Measurements from ENCODE around the gene RALGAPA2. TPM values are rescaled to one million over a fixed set of nuclear protein-coding genes. Genes with fewer than 3 reads are reported as not detected.
"Not testable (repeated sequence)": the region's sequence is repeated elsewhere in the genome, so short reads cannot be mapped to it uniquely, and the experiment has no call there.

RALGAPA2 gene
- total RNA-seq, 3 donors from 2014 or later (not counting 1 experiment from before 2014, with no cell fraction given), result 26.6 to 33.9 (median 33.1) TPM

GRCh38 chr20:20358801-20359200 lies 353.6 kb downstream of the RALGAPA2 start:
- H3K4me1 ChIP-seq (ENCODE audit: control insufficient read depth, insufficient read depth, low read length), result peaks cover 25% of the 10 kb centered on the region
- peaks cover 57 to 59% of the 10 kb centered on the region in 2 donors for H3K4me1 Mint-ChIP-seq
- no peaks in the 10 kb centered on the region for H3K36me3 ChIP-seq (ENCODE audit: control insufficient read depth, insufficient read depth, low read length)
- peaks cover 7% of the 10 kb centered on the region for H3K9me3 ChIP-seq (ENCODE audit: control insufficient read depth, insufficient read depth, low read length)
- peaks cover 0 to 4% of the 10 kb centered on the region in 2 donors for H3K9me3 Mint-ChIP-seq
- no peak overlapping the region for H3K4me3 ChIP-seq (ENCODE audit: low read length)
- H3K27ac Mint-ChIP-seq, result peak overlapping the region; percentile 12 to 72
- intact Hi-C loops (cut with micrococcal nuclease), result no loop called here
- no peak for TF ChIP-seq CTCF (IDR thresholded peaks at IDR 0.05)
- peaks cover 8% of the 10 kb centered on the region for H3K27me3 ChIP-seq (ENCODE audit: control insufficient read depth, insufficient read depth, low read length)
- H3K4me3 Mint-ChIP-seq, result peak overlapping the region; percentile 9
- DNase-seq, result no peak
- ATAC-seq, result no peak
- H3K36me3 Mint-ChIP-seq, result no peaks in the 10 kb centered on the region
- H3K27me3 Mint-ChIP-seq (ENCODE audit: low read depth in 2 of 2), result peaks cover 20 to 34% of the 10 kb centered on the region in 2 donors
- H3K27ac ChIP-seq (ENCODE audit: low read length), result no peak overlapping the region

DNA sequence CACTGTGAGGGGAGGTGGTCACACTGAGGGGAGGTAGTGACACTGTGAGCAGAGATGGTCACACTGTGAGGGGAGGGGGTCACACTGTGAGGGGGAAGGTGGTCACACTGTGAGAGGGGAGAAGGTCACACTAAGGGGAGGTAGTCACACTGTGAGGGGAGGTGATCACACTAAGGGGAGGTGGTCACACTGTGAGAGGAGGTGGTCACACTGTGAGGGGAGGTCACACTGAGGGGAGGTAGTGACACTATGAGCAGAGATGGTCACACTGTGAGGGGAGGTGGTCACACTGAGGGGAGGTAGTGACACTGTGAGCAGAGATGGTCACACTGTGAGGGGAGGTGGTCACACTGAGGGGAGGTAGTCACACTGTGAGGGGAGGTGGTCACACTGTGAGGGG lies 356.9 kb downstream of the RALGAPA2 start:
- Mint-ChIP-seq H3K27ac (peak overlapping the region in 1 of 2 donors; percentile 90), H3K4me1 (peaks cover 34 to 38% of the 10 kb centered on the region in 2 donors)
- H3K4me3 Mint-ChIP-seq; H3K9me3 Mint-ChIP-seq; H3K4me3 ChIP-seq (ENCODE audit: low read length); ATAC-seq; intact Hi-C loops (cut with micrococcal nuclease); H3K9me3 ChIP-seq (ENCODE audit: control insufficient read depth, insufficient read depth, low read length); H3K36me3 Mint-ChIP-seq; DNase-seq; H3K27ac ChIP-seq (ENCODE audit: low read length); H3K27me3 ChIP-seq (ENCODE audit: control insufficient read depth, insufficient read depth, low read length); H3K27me3 Mint-ChIP-seq (ENCODE audit: low read depth in 2 of 2); H3K36me3 ChIP-seq (ENCODE audit: control insufficient read depth, insufficient read depth, low read length): not testable (repeated sequence)
- H3K4me1 ChIP-seq (ENCODE audit: control insufficient read depth, insufficient read depth, low read length), result peaks cover 14% of the 10 kb centered on the region

DNA sequence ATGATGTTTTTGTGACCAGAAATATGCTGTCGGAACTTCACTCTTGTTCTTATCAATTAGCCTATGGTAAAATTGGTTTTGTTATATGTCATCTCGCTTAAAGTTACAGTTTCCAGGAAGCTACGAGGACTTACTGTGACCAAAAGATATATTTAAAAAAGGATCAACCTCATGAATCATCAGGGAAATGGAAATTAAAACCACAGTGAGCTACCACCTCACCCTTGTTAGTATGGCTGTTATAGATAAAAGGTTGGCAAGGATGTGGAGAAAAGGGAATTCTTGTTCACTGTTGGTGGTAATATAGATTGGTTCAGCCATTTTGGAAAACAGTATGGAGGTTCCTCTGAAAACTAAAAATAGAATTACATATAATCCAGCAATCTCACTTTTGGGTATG lies 358.9 kb downstream of the RALGAPA2 start:
- H3K4me1 Mint-ChIP-seq, result peaks cover 18 to 23% of the 10 kb centered on the region in 2 donors
- Histone ChIP-seq H3K4me3 (ENCODE audit: low read length) (no peak overlapping the region), H3K9me3 (ENCODE audit: control insufficient read depth, insufficient read depth, low read length) (peaks cover 7% of the 10 kb centered on the region), H3K36me3 (ENCODE audit: control insufficient read depth, insufficient read depth, low read length) (no peaks in the 10 kb centered on the region), H3K27ac (ENCODE audit: low read length) (no peak overlapping the region), H3K4me1 (ENCODE audit: control insufficient read depth, insufficient read depth, low read length) (no peaks in the 10 kb centered on the region), H3K27me3 (ENCODE audit: control insufficient read depth, insufficient read depth, low read length) (peaks cover 3% of the 10 kb centered on the region)
- peak overlapping the region; percentile 49 for H3K4me3 Mint-ChIP-seq
- no peak for ATAC-seq
- TF ChIP-seq CTCF (IDR thresholded peaks at IDR 0.05), result no peak
- H3K27ac Mint-ChIP-seq, result peak overlapping the region in 1 of 2 donors; percentile 81
- peaks cover 7 to 15% of the 10 kb centered on the region in 2 donors for H3K27me3 Mint-ChIP-seq (ENCODE audit: low read depth in 2 of 2)
- DNase-seq, result no peak
- intact Hi-C loops (cut with micrococcal nuclease), result no loop called here
- WGBS (ENCODE audit: insufficient coverage), result 71% methylated on average over 1 of the region's 3 CpGs
- H3K9me3 Mint-ChIP-seq, result peaks cover 0 to 4% of the 10 kb centered on the region in 2 donors
- H3K36me3 Mint-ChIP-seq, result no peaks in the 10 kb centered on the region

DNA sequence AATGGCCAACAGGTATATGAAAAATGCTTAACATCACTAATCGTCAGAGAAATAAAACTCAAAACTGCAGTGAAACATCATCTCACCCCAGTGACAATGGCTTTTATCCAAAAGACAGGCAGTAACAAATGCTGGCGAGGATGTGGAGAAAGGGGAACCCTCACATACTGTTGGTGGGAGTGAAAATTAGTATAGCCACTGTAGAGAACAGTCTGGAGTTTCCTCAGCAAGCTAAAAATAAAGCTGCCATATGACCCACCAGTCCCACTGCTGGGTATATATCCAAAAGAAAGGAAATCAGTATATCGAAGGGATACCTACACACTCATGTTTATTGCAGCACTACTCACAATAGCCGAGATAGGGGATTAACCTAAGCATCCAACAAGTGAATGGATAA lies 368.0 kb downstream of the RALGAPA2 start:
- no peaks in the 10 kb centered on the region for H3K4me1 Mint-ChIP-seq
- no peak overlapping the region for H3K4me3 ChIP-seq (ENCODE audit: low read length)
- ATAC-seq, result no peak
- TF ChIP-seq CTCF (IDR thresholded peaks at IDR 0.05), result no peak
- no peak overlapping the region for H3K27ac Mint-ChIP-seq
- intact Hi-C loops (cut with micrococcal nuclease), result no loop called here
- H3K9me3 ChIP-seq (ENCODE audit: control insufficient read depth, insufficient read depth, low read length), result no peaks in the 10 kb centered on the region
- DNase-seq, result no peak
- no peaks in the 10 kb centered on the region for H3K4me1 ChIP-seq (ENCODE audit: control insufficient read depth, insufficient read depth, low read length)
- H3K27ac ChIP-seq (ENCODE audit: low read length), result no peak overlapping the region
- WGBS (ENCODE audit: insufficient coverage), result no CpG with 5 or more reads among the region's 4 CpGs
- no peaks in the 10 kb centered on the region for H3K9me3 Mint-ChIP-seq
- H3K27me3 ChIP-seq (ENCODE audit: control insufficient read depth, insufficient read depth, low read length), result no peaks in the 10 kb centered on the region
- no peaks in the 10 kb centered on the region for H3K36me3 ChIP-seq (ENCODE audit: control insufficient read depth, insufficient read depth, low read length)
- H3K4me3 Mint-ChIP-seq, result no peak overlapping the region
- H3K36me3 Mint-ChIP-seq, result no peaks in the 10 kb centered on the region
- H3K27me3 Mint-ChIP-seq (ENCODE audit: low read depth in 2 of 2), result peaks cover 20 to 25% of the 10 kb centered on the region in 2 donors

Measured in natural killer cell (primary cell).